Lung (tissue), 12 donors: Measurements from ENCODE around the gene ANKRD11. TPM values are rescaled to one million over a fixed set of nuclear protein-coding genes. Genes with fewer than 3 reads are reported as not detected.

Source experiments
- ATAC-seq: fragments of 200-7000 bp; cut with Tn5 transposase; one replicate; pipeline ENCODE4 v1.9.1; 2020; ENCODE audit warnings: moderate number of reproducible peaks; ENCODE audit not compliant: insufficient read depth, low FRiP score
- DNase-seq, 3 donors: peaks; one replicate each; pipeline ENCODE4 v3.0.0-alpha.2; 2013 to 2017
- H3K27ac ChIP-seq, 2 donors: one replicate each; pipeline ENCODE4 v1.5.1; 2013; ENCODE audit warnings: mild to moderate bottlenecking in 2 of 2, moderate library complexity in 2 of 2, control low read depth in 1 of 2, inconsistent platforms in 1 of 2, low read depth in 1 of 2, low read length in 1 of 2
- H3K27me3 ChIP-seq, 3 donors: one replicate each; pipeline ENCODE4 v1.5.1; 2013; ENCODE audit warnings: low read length in 2 of 3; ENCODE audit not compliant: control insufficient read depth in 3 of 3, insufficient read depth in 3 of 3
- H3K36me3 ChIP-seq, 4 donors: one replicate each; pipeline ENCODE4 v1.5.1; 2013; ENCODE audit warnings: low read length in 4 of 4, mild to moderate bottlenecking in 1 of 4, moderate library complexity in 1 of 4; ENCODE audit not compliant: control insufficient read depth in 4 of 4, insufficient read depth in 4 of 4
- H3K4me1 ChIP-seq, 5 donors: one replicate each; pipeline ENCODE4 v1.5.1; 2013; ENCODE audit warnings: low read length in 5 of 5, mild to moderate bottlenecking in 2 of 5, moderate library complexity in 1 of 5; ENCODE audit not compliant: control insufficient read depth in 5 of 5, insufficient read depth in 5 of 5
- H3K4me3 ChIP-seq: one replicate; pipeline ENCODE4 v1.5.1; 2013; ENCODE audit warnings: mild to moderate bottlenecking, control low read depth, moderate library complexity
- H3K9ac ChIP-seq, 2 donors: one replicate each; pipeline ENCODE4 v1.5.1; 2013; ENCODE audit warnings: low read length in 2 of 2, control low read depth in 1 of 2; ENCODE audit not compliant: insufficient read depth in 1 of 2
- H3K9me3 ChIP-seq, 4 donors: one replicate each; pipeline ENCODE4 v1.5.1; 2013; ENCODE audit warnings: low read length in 3 of 4, mild to moderate bottlenecking in 1 of 4, moderate library complexity in 1 of 4; ENCODE audit not compliant: control insufficient read depth in 4 of 4, insufficient read depth in 3 of 4
- WGBS, 2 donors: extraction: QIAGEN DNeasy Blood & Tissue Kit; methylation state at CpG; one replicate each; pipeline ENCODE4 v1.1.7; 2013; 5-methylcytosine and 5-hydroxymethylcytosine counted together
- polyA plus RNA-seq, 2 donors: library from polyadenylated mRNA; stranded (reverse); fragments of 200-250 nt; gene quantifications; one replicate each; pipeline ENCODE4 v1.2.1, GENCODE V29; 2013
- total RNA-seq, 2 donors: library from RNA; depleted of rRNA in 1 of 2; stranded (reverse); fragments of >200 nt in 1 of 2; gene quantifications; one replicate each; pipeline ENCODE4 v1.2.1, GENCODE V29; 2014 to 2021
- TF ChIP-seq, protein P1 (sequence below): IDR thresholded peaks from 2 replicates; pipeline ENCODE4 v1.5.1; 2012; ENCODE audit warnings: mild to moderate bottlenecking; ENCODE audit errors: control extremely low read depth, extremely low read depth
- donor health status: control.
- donor health status: control.
- donor health status: Bipolar disorder and iron deficiency.
- donor health status: healthy.
- donor health status: DM: yes; HTN: yes; CAD: no.

The ANKRD11 gene
- total and polyA plus RNA-seq, 4 donors, result 58.5 to 162 (median 89.5) TPM

DNA sequence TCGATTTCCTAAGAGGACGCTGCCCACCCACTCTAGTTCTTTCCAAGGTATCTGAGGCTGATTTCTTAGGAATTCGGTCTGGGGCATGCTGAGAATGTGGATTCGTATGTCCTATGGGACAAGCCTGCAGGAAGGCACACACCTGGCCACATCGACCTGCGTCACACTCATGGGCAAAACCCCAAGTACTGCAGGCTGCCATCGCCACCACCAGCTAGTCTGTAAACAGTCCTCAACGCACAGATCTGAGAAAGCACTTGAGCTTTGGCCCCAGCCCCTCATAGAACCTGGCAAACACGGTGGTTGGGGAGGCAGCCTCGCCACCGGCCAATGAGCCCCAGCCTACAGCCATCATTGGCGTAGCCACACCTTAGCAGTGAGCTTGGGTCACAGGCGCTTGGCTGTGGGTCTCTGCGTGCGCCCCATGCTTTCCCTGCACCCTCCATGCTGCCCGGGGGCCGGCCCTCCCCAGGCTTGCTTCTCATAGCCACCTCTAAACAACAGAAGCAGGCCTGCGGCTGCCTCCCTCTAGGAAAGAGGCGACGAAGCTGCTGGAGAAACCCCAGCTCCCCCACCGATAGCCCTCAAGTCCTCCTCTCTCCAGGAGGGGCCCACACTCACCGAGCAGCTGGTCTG lies 197.8 kb downstream of the ANKRD11 start:
- 70 to 83% methylated on average over 19 to 22 of the region's 22 CpGs for WGBS, 2 donors
- H3K9me3 ChIP-seq, result no peaks in the 10 kb centered on the region
- peaks cover 4 to 23% (median 13%) of the 10 kb centered on the region in 4 donors for H3K36me3 ChIP-seq
- no peak overlapping the region for H3K4me3 ChIP-seq
- DNase-seq, result peak in 1 of 3 donors; percentile 24
- ATAC-seq, result no peak
- TF ChIP-seq, protein P1, sequence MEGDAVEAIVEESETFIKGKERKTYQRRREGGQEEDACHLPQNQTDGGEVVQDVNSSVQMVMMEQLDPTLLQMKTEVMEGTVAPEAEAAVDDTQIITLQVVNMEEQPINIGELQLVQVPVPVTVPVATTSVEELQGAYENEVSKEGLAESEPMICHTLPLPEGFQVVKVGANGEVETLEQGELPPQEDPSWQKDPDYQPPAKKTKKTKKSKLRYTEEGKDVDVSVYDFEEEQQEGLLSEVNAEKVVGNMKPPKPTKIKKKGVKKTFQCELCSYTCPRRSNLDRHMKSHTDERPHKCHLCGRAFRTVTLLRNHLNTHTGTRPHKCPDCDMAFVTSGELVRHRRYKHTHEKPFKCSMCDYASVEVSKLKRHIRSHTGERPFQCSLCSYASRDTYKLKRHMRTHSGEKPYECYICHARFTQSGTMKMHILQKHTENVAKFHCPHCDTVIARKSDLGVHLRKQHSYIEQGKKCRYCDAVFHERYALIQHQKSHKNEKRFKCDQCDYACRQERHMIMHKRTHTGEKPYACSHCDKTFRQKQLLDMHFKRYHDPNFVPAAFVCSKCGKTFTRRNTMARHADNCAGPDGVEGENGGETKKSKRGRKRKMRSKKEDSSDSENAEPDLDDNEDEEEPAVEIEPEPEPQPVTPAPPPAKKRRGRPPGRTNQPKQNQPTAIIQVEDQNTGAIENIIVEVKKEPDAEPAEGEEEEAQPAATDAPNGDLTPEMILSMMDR, result no peak
- H3K4me1 ChIP-seq, result peaks cover 0 to 15% (median 6%) of the 10 kb centered on the region in 5 donors
- H3K9ac ChIP-seq, result no peak overlapping the region
- H3K27ac ChIP-seq, result peak overlapping the region in 1 of 2 donors; percentile 57
- H3K27me3 ChIP-seq, result no peaks in the 10 kb centered on the region

DNA sequence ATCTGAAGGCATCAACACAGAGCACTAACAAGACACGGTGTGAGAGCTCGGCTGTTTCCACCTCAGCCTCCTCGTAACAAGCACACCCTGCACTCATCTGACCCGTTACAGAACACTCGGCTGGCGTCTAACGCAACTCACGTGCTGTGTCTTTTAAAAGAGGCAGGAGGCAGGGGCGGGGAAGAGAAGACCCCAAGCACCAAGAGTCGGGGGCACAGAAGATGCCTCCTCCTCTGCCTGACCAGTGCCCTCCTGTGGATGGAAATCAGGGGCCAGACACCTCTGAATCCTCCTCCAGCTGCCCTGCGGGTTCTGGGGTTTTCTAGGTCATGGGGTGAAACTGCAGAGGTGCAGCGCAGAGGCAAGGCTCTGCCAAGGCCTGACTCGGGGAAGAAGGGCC lies 198.6 kb downstream of the ANKRD11 start:
- no peak overlapping the region for H3K4me3 ChIP-seq
- ATAC-seq (no peak), DNase-seq (no peak)
- no peaks in the 10 kb centered on the region for H3K27me3 ChIP-seq
- H3K9ac ChIP-seq, result no peak overlapping the region
- H3K27ac ChIP-seq, result peak overlapping the region in 1 of 2 donors; percentile 57
- TF ChIP-seq, protein P1, result no peak
- 82 to 84% methylated on average over 13 of the region's 13 CpGs for WGBS, 2 donors
- peaks cover 4 to 28% (median 19%) of the 10 kb centered on the region in 4 donors for H3K36me3 ChIP-seq
- peaks cover 0 to 15% (median 6%) of the 10 kb centered on the region in 5 donors for H3K4me1 ChIP-seq
- H3K9me3 ChIP-seq, result no peaks in the 10 kb centered on the region

DNA sequence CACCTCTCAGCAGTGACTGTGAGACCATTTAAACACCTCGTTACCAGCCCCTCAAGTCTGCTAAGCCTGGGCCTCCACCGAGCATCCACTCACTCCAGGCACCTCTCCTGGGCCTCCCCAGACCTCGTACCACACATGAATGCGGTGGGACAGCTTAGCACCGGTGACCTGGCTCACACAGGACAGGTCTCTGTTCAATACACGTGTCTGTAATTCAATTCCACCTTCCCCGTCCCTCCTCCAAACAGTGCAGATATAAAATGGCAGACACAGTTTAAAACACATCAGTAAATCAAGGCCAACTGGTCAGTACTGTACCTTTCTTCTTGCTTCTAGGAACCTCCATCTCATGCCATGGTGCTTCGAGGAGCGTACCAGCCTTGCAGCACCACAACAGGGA lies 199.0 kb downstream of the ANKRD11 start:
- Histone ChIP-seq H3K27ac (peak overlapping the region in 1 of 2 donors; percentile 57), H3K9me3 (no peaks in the 10 kb centered on the region), H3K36me3 (peaks cover 4 to 31% (median 21%) of the 10 kb centered on the region in 4 donors), H3K4me1 (peaks cover 0 to 15% (median 6%) of the 10 kb centered on the region in 5 donors), H3K9ac (no peak overlapping the region), H3K27me3 (no peaks in the 10 kb centered on the region), H3K4me3 (no peak overlapping the region)
- WGBS, 2 donors, result 79 to 86% methylated on average over 9 of the region's 9 CpGs
- DNase-seq (no peak), ATAC-seq (no peak)
- TF ChIP-seq, protein P1, result no peak
